PC-9 (cell line): ENCODE measurements around the gene PLET1. TPM values are rescaled to one million over a fixed set of nuclear protein-coding genes. Genes with fewer than 3 reads are reported as not detected.

ENCODE experiments used
- BruUV-seq: library from RNA; stranded (reverse); fragments of 400-500 nt; replicated peaks from 2 replicates; lab custom pipeline; 2021; lab: Mats Ljungman, UMichigan
- CTCF ChIA-PET: fragments of 300-600 bp; sonication (Branson Sonifier 250); formaldehyde crosslinking; loops from one replicate; lab custom pipeline; 2022; ENCODE audit warnings: antibody characterized with exemption; lab: Charles Lee
- POLR2A ChIA-PET: fragments of 300-600 bp; sonication (Branson Sonifier 250); formaldehyde crosslinking; loops from one replicate; lab custom pipeline; 2022; ENCODE audit warnings: antibody characterized with exemption; ENCODE audit not compliant: unreplicated experiment; lab: Charles Lee
- DNase-seq, 2 experiments: peaks; one replicate each; pipeline versions ENCODE4 v3.0.0 to v3.0.0-alpha.2; 2015 to 2022; ENCODE audit warnings: mixed read lengths in 1 of 2
- H2AFZ ChIP-seq: fragments of 200-600 bp; sonication (generic); 2 replicates; pipeline ENCODE4 v1.8.1; 2017; ENCODE audit warnings: antibody characterized with exemption
- H3F3A ChIP-seq: fragments of 200-600 bp; sonication (generic); 2 replicates; pipeline ENCODE4 v1.8.1; 2017; ENCODE audit warnings: antibody characterized with exemption, mild to moderate bottlenecking, low read depth; ENCODE audit not compliant: insufficient read depth
- H3K27ac ChIP-seq: fragments of 200-600 bp; sonication (generic); 2 replicates; pipeline ENCODE4 v1.6.1; 2016; ENCODE audit warnings: mixed run types
- H3K27me3 ChIP-seq: fragments of 200-600 bp; sonication (generic); 2 replicates; pipeline ENCODE4 v1.6.1; 2016; ENCODE audit warnings: low read depth, mixed run types; ENCODE audit not compliant: insufficient read depth
- H3K36me3 ChIP-seq: fragments of 200-600 bp; sonication (generic); 2 replicates; pipeline ENCODE4 v1.6.1; 2016; ENCODE audit warnings: low read depth, mixed run types
- H3K4me1 ChIP-seq: fragments of 200-600 bp; sonication (generic); replicated peaks from 2 replicates; pipeline ENCODE4 v1.6.1; 2016; ENCODE audit warnings: mixed run types; ENCODE audit not compliant: insufficient read depth
- H3K4me2 ChIP-seq: fragments of 200-600 bp; sonication (generic); 2 replicates; pipeline ENCODE4 v1.6.1; 2017; ENCODE audit warnings: mixed run types
- H3K4me3 ChIP-seq: fragments of 200-600 bp; sonication (generic); 2 replicates; pipeline ENCODE4 v1.6.1; 2016; ENCODE audit warnings: mixed run types
- H3K79me2 ChIP-seq: fragments of 200-600 bp; sonication (generic); 2 replicates; pipeline ENCODE4 v1.6.1; 2017; ENCODE audit warnings: low read depth, mixed run types
- H3K9me2 ChIP-seq: fragments of 200-600 bp; sonication (generic); 2 replicates; pipeline ENCODE4 v1.8.1; 2017; ENCODE audit warnings: mild to moderate bottlenecking; ENCODE audit not compliant: insufficient read depth
- H3K9me3 ChIP-seq: fragments of 200-600 bp; sonication (generic); 2 replicates; pipeline ENCODE4 v1.8.1; 2016; ENCODE audit warnings: low read depth; ENCODE audit not compliant: insufficient read depth
- H4K20me1 ChIP-seq: fragments of 200-600 bp; sonication (generic); 2 replicates; pipeline ENCODE4 v1.8.1; 2017; ENCODE audit not compliant: insufficient read depth
- CTCF ChIP-seq: fragments of 200-600 bp; sonication (generic); conservative IDR thresholded peaks from 2 replicates; pipeline ENCODE4 v1.6.1; 2017; ENCODE audit warnings: mixed run types, antibody characterized with exemption, mild to moderate bottlenecking, moderate library complexity
- EZH2 ChIP-seq: fragments of 200-600 bp; sonication (generic); IDR thresholded peaks from 2 replicates; pipeline ENCODE4 v1.8.0; 2017; ENCODE audit warnings: antibody characterized with exemption, low read depth
- intact Hi-C: fragments of 100-400 bp; cut with micrococcal nuclease; formaldehyde crosslinking; loops from one replicate; pipeline ENCODE4 v1.10.0; 2022; ENCODE audit not compliant: unreplicated experiment
- total RNA-seq: library from RNA; stranded (reverse); gene quantifications from 2 replicates; pipeline ENCODE4 v1.2.3, GENCODE V29; 2021

Gene PLET1
- total RNA-seq, 1 experiment from 2014 or later: not detected

GRCh38 chr11:112270551-112271180 is 10.0 kb upstream of the PLET1 start:
- H3K9me2 ChIP-seq: no peaks in the 10 kb centered on the region
- H2AFZ ChIP-seq: peak overlapping the region; percentile 65
- H3K27me3 ChIP-seq: no peaks in the 10 kb centered on the region
- ChIA-PET CTCF (interaction anchor here (0.7 kb wide), 1 partner anchor 9 kb away, joined by 7 read pairs; no protein-coding TSS in a partner anchor), POLR2A (interaction anchor here (0.7 kb wide), 1 partner anchor 18 kb away, joined by 3 read pairs; no protein-coding TSS in a partner anchor)
- H3K36me3 ChIP-seq: no peaks in the 10 kb centered on the region
- no peak overlapping the region for H3K27ac ChIP-seq
- no peaks in the 10 kb centered on the region for H3K4me1 ChIP-seq
- no peaks in the 10 kb centered on the region for H3K79me2 ChIP-seq
- peak; percentile 33 to 60 for DNase-seq
- intact Hi-C loops: no loop called here
- peak overlapping the region; percentile 71 for H3K4me2 ChIP-seq
- H3F3A ChIP-seq: no peaks in the 10 kb centered on the region
- H3K4me3 ChIP-seq: peak overlapping the region; percentile 47; the same call in 1 of the 2 replicates
- BruUV-seq: TSS peak; percentile 73
- TF ChIP-seq EZH2: no peak
- TF ChIP-seq CTCF: no peak
- no peaks in the 10 kb centered on the region for H3K9me3 ChIP-seq
- H4K20me1 ChIP-seq: no peaks in the 10 kb centered on the region

- intact Hi-C loops: no loop called here
- Histone ChIP-seq H3K4me2 (no peak overlapping the region), H3K27ac (no peak overlapping the region), H3K27me3 (no peaks in the 10 kb centered on the region), H3K4me3 (no peak overlapping the region), H4K20me1 (no peaks in the 10 kb centered on the region), H3K36me3 (no peaks in the 10 kb centered on the region), H3K9me2 (no peaks in the 10 kb centered on the region), H3K79me2 (no peaks in the 10 kb centered on the region), H2AFZ (no peak overlapping the region), H3F3A (no peaks in the 10 kb centered on the region), H3K4me1 (no peaks in the 10 kb centered on the region), H3K9me3 (no peaks in the 10 kb centered on the region)
- CTCF ChIA-PET: no interaction called here
- BruUV-seq: no TSS peak
- no peak for TF ChIP-seq CTCF
- TF ChIP-seq EZH2: no peak
- POLR2A ChIA-PET: no interaction called here
- DNase-seq: no peak
These were observed 8.5 kb upstream of the PLET1 start for GRCh38 chr11:112269139-112269538.

GRCh38 chr11:112268406-112268805 is 7.7 kb upstream of the PLET1 start:
- no peaks in the 10 kb centered on the region for H4K20me1 ChIP-seq
- H3K27ac ChIP-seq: no peak overlapping the region
- no peaks in the 10 kb centered on the region for H3K9me2 ChIP-seq
- H3K36me3 ChIP-seq: no peaks in the 10 kb centered on the region
- DNase-seq: no peak
- no TSS peak for BruUV-seq
- H3K9me3 ChIP-seq: no peaks in the 10 kb centered on the region
- H3K27me3 ChIP-seq: no peaks in the 10 kb centered on the region
- ChIA-PET POLR2A (no interaction called here), CTCF (no interaction called here)
- no peaks in the 10 kb centered on the region for H3K79me2 ChIP-seq
- H3K4me2 ChIP-seq: no peak overlapping the region
- no peak overlapping the region for H3K4me3 ChIP-seq
- H3F3A ChIP-seq: no peaks in the 10 kb centered on the region
- no peak for TF ChIP-seq EZH2
- no peak for TF ChIP-seq CTCF
- no peak overlapping the region for H2AFZ ChIP-seq
- H3K4me1 ChIP-seq: no peaks in the 10 kb centered on the region
- intact Hi-C loops: no loop called here
